Ascending aorta (tissue), 2 donors: ENCODE measurements around the gene VSTM4. TPM values are rescaled to one million over a fixed set of nuclear protein-coding genes. Genes with fewer than 3 reads are reported as not detected.
A peak's percentile ranks its signal among the peaks of the same experiment; 100 is the strongest.

ENCODE experiments used
- DNase-seq, 2 donors: peaks; one replicate each; pipeline ENCODE4 v3.0.0-alpha.2; 2019; ENCODE audit warnings: low spot score in 2 of 2
- H3K27ac ChIP-seq, 2 donors: fragments of 200-600 bp; sonication (generic); one replicate each; pipeline ENCODE4 v1.5.1; 2016 to 2017; ENCODE audit warnings: mild to moderate bottlenecking in 1 of 2
- H3K27me3 ChIP-seq: fragments of 200-600 bp; sonication (generic); one replicate; pipeline ENCODE4 v1.5.1; 2017
- H3K36me3 ChIP-seq, 2 donors: fragments of 200-600 bp; sonication (generic); one replicate each; pipeline ENCODE4 v1.5.1; 2016
- H3K4me1 ChIP-seq, 2 donors: fragments of 200-600 bp; sonication (generic); one replicate each; pipeline ENCODE4 v1.5.1; 2016 to 2017; ENCODE audit warnings: mild to moderate bottlenecking in 1 of 2
- H3K4me3 ChIP-seq, 2 donors: fragments of 200-600 bp; sonication (generic); one replicate each; pipeline ENCODE4 v1.5.1; 2016 to 2017; ENCODE audit warnings: mild to moderate bottlenecking in 1 of 2
- H3K9me3 ChIP-seq, 2 donors: fragments of 200-600 bp; sonication (generic); one replicate each; pipeline ENCODE4 v1.5.1; 2016
- intact Hi-C: fragments of 100-400 bp; cut with DNase I; formaldehyde crosslinking; loops from one replicate; pipeline ENCODE4 v1.15.1; 2023
- total RNA-seq: library from RNA; depleted of rRNA; stranded (reverse); fragments of >200 nt; gene quantifications from one replicate; pipeline ENCODE4 v1.1.0, GENCODE V29; 2016
- TF ChIP-seq, protein P1 (sequence below), 3 experiments: fragments of 200-600 bp in 2 of 3; fragments of 450-650 bp in 1 of 3; sonication (generic) in 2 of 3; IDR thresholded peaks; one replicate each; pipeline ENCODE4 v1.5.1; 2016 to 2019; ENCODE audit warnings: antibody characterized with exemption in 3 of 3, mild to moderate bottlenecking in 1 of 3, moderate library complexity in 1 of 3

Gene VSTM4, protein sequence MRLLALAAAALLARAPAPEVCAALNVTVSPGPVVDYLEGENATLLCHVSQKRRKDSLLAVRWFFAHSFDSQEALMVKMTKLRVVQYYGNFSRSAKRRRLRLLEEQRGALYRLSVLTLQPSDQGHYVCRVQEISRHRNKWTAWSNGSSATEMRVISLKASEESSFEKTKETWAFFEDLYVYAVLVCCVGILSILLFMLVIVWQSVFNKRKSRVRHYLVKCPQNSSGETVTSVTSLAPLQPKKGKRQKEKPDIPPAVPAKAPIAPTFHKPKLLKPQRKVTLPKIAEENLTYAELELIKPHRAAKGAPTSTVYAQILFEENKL
- 17.7 TPM for total RNA-seq

DNA sequence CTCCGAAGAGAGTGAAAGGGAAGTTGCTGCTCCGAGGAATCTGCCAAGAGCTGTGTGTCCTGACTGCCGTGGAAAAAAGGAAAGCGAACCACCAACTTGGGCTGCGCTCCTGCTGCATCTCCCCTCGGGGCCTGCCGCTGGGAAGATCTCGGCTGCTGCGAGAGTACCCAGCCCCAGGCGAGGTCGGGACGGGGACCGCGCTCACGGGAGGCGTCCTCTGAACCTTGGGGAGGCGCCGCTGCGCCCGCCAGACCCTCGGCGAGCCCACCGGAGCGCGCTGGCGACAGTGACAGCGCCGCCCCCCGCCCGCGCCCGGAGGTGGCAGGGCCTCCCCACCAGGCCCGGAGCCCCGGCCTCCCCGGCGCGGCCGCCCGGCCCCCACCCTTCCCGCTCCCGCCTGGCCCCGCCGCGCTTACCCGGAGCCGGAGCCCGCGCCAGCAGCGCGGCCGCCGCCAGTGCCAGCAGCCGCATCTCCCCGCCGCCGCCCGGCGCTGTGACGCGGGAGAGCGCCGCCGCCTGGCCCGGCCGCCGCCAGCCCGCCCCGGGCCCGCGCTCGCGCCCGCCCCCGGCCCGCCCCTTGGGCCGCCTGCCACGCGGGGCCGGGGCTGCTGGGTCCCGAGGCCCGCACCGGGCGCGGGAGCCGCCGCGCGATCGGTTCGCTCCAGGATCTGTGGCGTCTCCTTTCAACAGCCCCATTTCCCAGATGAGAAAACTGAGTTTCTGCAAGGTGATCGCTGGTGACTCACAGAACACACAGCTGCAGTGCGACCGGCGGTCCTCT is at the start of gene VSTM4:
VSTM4 (minus strand) TSS at position 508 of the 781 bp plus-strand sequence; CDS start at position 471, 37 bp downstream.
- TF ChIP-seq, protein P1, sequence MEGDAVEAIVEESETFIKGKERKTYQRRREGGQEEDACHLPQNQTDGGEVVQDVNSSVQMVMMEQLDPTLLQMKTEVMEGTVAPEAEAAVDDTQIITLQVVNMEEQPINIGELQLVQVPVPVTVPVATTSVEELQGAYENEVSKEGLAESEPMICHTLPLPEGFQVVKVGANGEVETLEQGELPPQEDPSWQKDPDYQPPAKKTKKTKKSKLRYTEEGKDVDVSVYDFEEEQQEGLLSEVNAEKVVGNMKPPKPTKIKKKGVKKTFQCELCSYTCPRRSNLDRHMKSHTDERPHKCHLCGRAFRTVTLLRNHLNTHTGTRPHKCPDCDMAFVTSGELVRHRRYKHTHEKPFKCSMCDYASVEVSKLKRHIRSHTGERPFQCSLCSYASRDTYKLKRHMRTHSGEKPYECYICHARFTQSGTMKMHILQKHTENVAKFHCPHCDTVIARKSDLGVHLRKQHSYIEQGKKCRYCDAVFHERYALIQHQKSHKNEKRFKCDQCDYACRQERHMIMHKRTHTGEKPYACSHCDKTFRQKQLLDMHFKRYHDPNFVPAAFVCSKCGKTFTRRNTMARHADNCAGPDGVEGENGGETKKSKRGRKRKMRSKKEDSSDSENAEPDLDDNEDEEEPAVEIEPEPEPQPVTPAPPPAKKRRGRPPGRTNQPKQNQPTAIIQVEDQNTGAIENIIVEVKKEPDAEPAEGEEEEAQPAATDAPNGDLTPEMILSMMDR (IDR thresholded peaks at IDR 0.05) = peak in 1 of 3 experiments; percentile 16
- Histone ChIP-seq H3K36me3 (no peaks in the 10 kb centered on the region), H3K4me3 (peak within 1 kb of the TSS; percentile 86 to 87), H3K9me3 (no peaks in the 10 kb centered on the region), H3K4me1 (peaks cover 12 to 48% of the 10 kb centered on the region in 2 donors), H3K27me3 (no peaks in the 10 kb centered on the region), H3K27ac (peak within 1 kb of the TSS; percentile 86 to 94)
- intact Hi-C loops = loop anchor here (2.0 to 10.0 kb wide), 3 partner anchors 34 to 420 kb away; partner anchors contain the start of gene ERCC6
- peak in 1 of 2 donors; percentile 71 for DNase-seq

DNA sequence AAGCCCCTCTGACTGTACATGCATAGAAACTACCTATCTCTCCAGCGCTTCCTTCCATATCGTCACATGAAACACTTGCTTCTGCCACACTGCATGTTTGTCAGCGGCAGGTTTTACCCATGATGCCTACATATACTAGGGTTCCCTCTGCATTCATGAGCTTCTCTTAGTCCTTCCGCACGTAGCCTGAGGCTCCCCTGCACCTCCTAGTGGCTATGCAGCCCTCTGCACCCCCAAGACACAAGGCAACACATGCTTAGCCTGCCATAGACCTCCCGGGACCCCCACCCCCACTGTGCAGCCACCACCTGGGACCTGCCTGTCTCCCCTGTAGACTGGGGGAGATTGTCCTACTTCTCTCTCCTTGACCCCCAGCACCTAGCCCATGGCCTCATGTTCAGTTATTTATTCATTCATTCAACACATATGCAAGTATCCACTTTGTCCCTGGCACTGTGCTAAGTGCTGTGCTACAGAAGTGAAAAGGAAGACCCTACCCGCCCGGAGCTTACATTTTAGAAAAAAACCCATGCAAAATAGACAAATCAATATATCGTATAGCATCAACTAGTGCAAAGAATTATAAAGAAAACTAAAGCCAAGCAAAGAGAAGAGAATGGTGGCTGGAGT is 49.4 kb upstream of the VSTM4 start:
- Histone ChIP-seq H3K27ac (no peak overlapping the region), H3K4me1 (no peaks in the 10 kb centered on the region), H3K36me3 (no peaks in the 10 kb centered on the region), H3K9me3 (no peaks in the 10 kb centered on the region), H3K4me3 (no peak overlapping the region), H3K27me3 (no peaks in the 10 kb centered on the region)
- no peak for DNase-seq
- TF ChIP-seq, protein P1 (IDR thresholded peaks at IDR 0.05) = peak; percentile 47 to 67 (median 59)
- intact Hi-C loops = loop anchor here (5.0 to 10.0 kb wide), 2 partner anchors 90 to 507 kb away; no protein-coding TSS in a partner anchor

DNA sequence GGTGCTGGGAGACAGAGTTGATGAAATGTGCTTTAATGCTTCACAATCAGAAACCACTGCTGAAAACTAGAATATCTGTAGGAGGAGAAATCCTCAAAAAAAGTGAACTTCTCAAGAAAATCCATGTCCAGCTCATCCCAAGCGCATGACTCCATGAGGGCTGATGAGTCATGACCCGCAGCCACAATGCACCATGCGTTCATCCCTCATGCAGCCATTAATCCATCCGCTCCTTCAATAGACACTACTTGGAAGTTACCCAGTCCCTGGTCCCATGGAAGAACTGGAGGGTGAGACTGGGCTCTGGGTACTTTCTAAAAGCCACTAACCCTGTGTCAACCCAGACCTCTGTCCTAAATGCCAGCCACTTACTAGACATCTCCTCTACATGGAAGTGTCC is 48.4 kb upstream of the VSTM4 start:
- intact Hi-C loops = loop anchor here (5.0 to 10.0 kb wide), 2 partner anchors 89 to 506 kb away; no protein-coding TSS in a partner anchor
- DNase-seq = peak in 1 of 2 donors; percentile 34
- TF ChIP-seq, protein P1 (IDR thresholded peaks at IDR 0.05) = no peak

DNA sequence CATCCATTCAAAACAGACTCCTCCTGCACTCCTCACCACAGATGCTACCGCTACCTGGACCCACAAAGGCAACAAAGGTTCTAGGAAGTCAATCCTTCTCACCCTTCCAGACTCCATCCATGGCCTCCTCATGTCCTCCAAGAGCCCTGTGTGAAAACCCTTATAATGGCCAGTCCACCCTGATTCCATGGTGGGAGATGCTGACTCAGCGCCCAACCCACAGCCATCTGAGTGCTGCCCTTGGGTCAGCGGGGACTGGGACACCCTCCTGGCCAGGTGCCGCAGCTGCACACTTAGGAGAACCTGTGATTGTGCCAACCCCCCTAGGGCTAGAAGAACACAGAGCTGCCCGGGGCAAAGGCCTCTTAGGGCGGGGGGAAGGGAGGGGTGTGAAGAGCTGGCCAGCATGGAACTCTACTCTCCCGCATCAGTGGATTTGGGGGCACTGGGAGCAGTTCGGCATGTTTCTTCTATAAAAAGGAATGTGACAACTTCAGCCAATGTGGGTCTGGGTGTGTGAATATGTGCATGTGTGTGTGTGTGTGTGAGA is 47.5 kb upstream of the VSTM4 start:
- no peaks in the 10 kb centered on the region for H3K27me3 ChIP-seq
- TF ChIP-seq, protein P1 (IDR thresholded peaks at IDR 0.05) = no peak
- no peaks in the 10 kb centered on the region for H3K4me1 ChIP-seq
- H3K4me3 ChIP-seq = no peak overlapping the region
- H3K27ac ChIP-seq = no peak overlapping the region
- no peaks in the 10 kb centered on the region for H3K36me3 ChIP-seq
- no peaks in the 10 kb centered on the region for H3K9me3 ChIP-seq
- intact Hi-C loops = loop anchor here (5.0 to 10.0 kb wide), 2 partner anchors 88 to 506 kb away; no protein-coding TSS in a partner anchor
- DNase-seq = peak in 1 of 2 donors; percentile 34

More for the DNA sequence above, 48.4 kb upstream of the VSTM4 start:
- no peaks in the 10 kb centered on the region for H3K4me1 ChIP-seq
- H3K4me3 ChIP-seq = no peak overlapping the region
- no peaks in the 10 kb centered on the region for H3K9me3 ChIP-seq
- H3K27ac ChIP-seq = no peak overlapping the region
- no peaks in the 10 kb centered on the region for H3K36me3 ChIP-seq
- no peaks in the 10 kb centered on the region for H3K27me3 ChIP-seq

DNA sequence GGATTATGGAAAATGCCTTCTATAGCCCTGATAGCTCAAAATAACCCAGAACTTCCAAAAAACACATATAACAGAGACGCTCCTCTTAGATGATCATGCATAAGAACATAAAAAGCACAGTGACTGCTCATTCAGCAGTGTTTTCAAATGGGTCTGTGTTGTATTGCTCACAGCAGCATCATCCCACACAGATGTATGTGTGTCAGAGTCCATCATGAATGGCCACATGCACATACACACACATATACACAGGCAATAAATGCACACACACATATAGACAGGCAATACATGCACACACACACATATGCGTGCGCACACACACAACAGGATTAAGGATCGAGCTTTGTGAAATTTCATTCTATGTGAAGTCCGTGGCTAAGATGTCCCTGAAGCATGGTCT is 46.7 kb upstream of the VSTM4 start:
- Histone ChIP-seq H3K9me3 (no peaks in the 10 kb centered on the region), H3K27me3 (no peaks in the 10 kb centered on the region), H3K36me3 (no peaks in the 10 kb centered on the region), H3K4me1 (no peaks in the 10 kb centered on the region), H3K4me3 (no peak overlapping the region), H3K27ac (no peak overlapping the region)
- intact Hi-C loops = loop anchor here (5.0 to 10.0 kb wide), 2 partner anchors 87 to 505 kb away; no protein-coding TSS in a partner anchor
- TF ChIP-seq, protein P1 (IDR thresholded peaks at IDR 0.05) = no peak
- no peak for DNase-seq
